Putamen (tissue), 1 donor: ENCODE measurements around the gene PLEKHB2.
"Not testable (repeated sequence)": the region's sequence is repeated elsewhere in the genome, so short reads cannot be mapped to it uniquely, and the experiment has no call there.

Source experiments
- DNase-seq: peaks from one replicate; pipeline ENCODE4 v3.0.0-alpha.2; 2016; ENCODE audit warnings: low spot score

PLEKHB2 gene

GRCh38 chr2:131143803-131144202, 38.7 kb downstream of the PLEKHB2 start:
- DNase-seq = no peak

- no peak for DNase-seq
These were observed 39.9 kb downstream of the PLEKHB2 start for GRCh38 chr2:131145040-131145439.

GRCh38 chr2:131146231-131146630, 41.1 kb downstream of the PLEKHB2 start:
- no peak for DNase-seq

- no peak for DNase-seq
These were observed 41.6 kb downstream of the PLEKHB2 start for GRCh38 chr2:131146749-131147148.

- no peak for DNase-seq
These were observed 43.3 kb downstream of the PLEKHB2 start for GRCh38 chr2:131148426-131148825.

- DNase-seq = not testable (repeated sequence)
These were observed 45.0 kb downstream of the PLEKHB2 start for GRCh38 chr2:131150109-131150508.

- no peak for DNase-seq
These were observed 46.3 kb downstream of the PLEKHB2 start for GRCh38 chr2:131151398-131151797.

- no peak for DNase-seq
These were observed 46.9 kb downstream of the PLEKHB2 start for GRCh38 chr2:131152074-131152473.

- DNase-seq = no peak
These were observed 48.4 kb downstream of the PLEKHB2 start for GRCh38 chr2:131153529-131153928.

- DNase-seq = peak; percentile 39
These were observed 49.0 kb downstream of the PLEKHB2 start for GRCh38 chr2:131154071-131154531.

- DNase-seq = no peak
These were observed 49.5 kb downstream of the PLEKHB2 start for GRCh38 chr2:131154647-131155046.

- DNase-seq = no peak
These were observed 50.2 kb downstream of the PLEKHB2 start for GRCh38 chr2:131155208-131155855.

- DNase-seq = no peak
These were observed 51.5 kb downstream of the PLEKHB2 start for GRCh38 chr2:131156452-131157149.

GRCh38 chr2:131165562-131165961, 60.4 kb downstream of the PLEKHB2 start:
- DNase-seq = not testable (repeated sequence)

GRCh38 chr2:131168538-131168937, 63.4 kb downstream of the PLEKHB2 start:
- DNase-seq = no peak

GRCh38 chr2:131178050-131178449, 72.9 kb downstream of the PLEKHB2 start:
- DNase-seq = not testable (repeated sequence)

GRCh38 chr2:131178721-131179418, 73.7 kb downstream of the PLEKHB2 start:
- DNase-seq = not testable (repeated sequence)

GRCh38 chr2:131181451-131181850, 76.3 kb downstream of the PLEKHB2 start:
- DNase-seq = not testable (repeated sequence)

GRCh38 chr2:131193421-131193820, 88.3 kb downstream of the PLEKHB2 start:
- DNase-seq = not testable (repeated sequence)

- DNase-seq = not testable (repeated sequence)
These were observed 91.0 kb downstream of the PLEKHB2 start for GRCh38 chr2:131196186-131196585.
